ENCODE results near the gene FKRP. TPM values are rescaled to one million over a fixed set of nuclear protein-coding genes. Genes with fewer than 3 reads are reported as not detected.

Gene FKRP
- total RNA-seq, 1 experiment from 2014 or later, result 23.9 TPM

GRCh38 chr19:46718157-46718933, 27.5 kb upstream of the FKRP start:
- BruUV-seq (replicated peaks), result no TSS peak
- no peaks in the 10 kb centered on the region for H3K27me3 Mint-ChIP-seq (ENCODE audit: insufficient read depth, unreplicated experiment)

GRCh38 chr19:46718934-46719622, 26.8 kb upstream of the FKRP start:
- BruUV-seq (replicated peaks), result no TSS peak

More at GRCh38 chr19:46718157-46718933, 27.5 kb upstream of the FKRP start:
- intact Hi-C loops (cut with micrococcal nuclease), result no loop called here
- ChIA-PET CTCF (interaction anchor here (1.0 to 1.1 kb wide), 3 partner anchors 9 to 105 kb away, joined by 3 to 8 read pairs (median 5); no protein-coding TSS in a partner anchor), POLR2A (no interaction called here)
- DNase-seq (ENCODE audit: unreplicated experiment), result peak; percentile 57
- H3K9me3 Mint-ChIP-seq (ENCODE audit: unreplicated experiment), result no peaks in the 10 kb centered on the region
- TF ChIP-seq CTCF (IDR thresholded peaks at IDR 0.05; ENCODE audit: unreplicated experiment), result no peak
- no peaks in the 10 kb centered on the region for H3K4me1 Mint-ChIP-seq (ENCODE audit: insufficient read depth, unreplicated experiment)
- H3K36me3 Mint-ChIP-seq (ENCODE audit: insufficient read depth, unreplicated experiment), result peaks cover 32% of the 10 kb centered on the region
- no peak overlapping the region for H3K27ac Mint-ChIP-seq (ENCODE audit: low read depth, unreplicated experiment)
- peak overlapping the region; percentile 97 for H3K4me3 Mint-ChIP-seq (ENCODE audit: unreplicated experiment)

GRCh38 chr19:46719629-46720502, 26.0 kb upstream of the FKRP start:
- POLR2A ChIA-PET, result no interaction called here
- H3K4me1 Mint-ChIP-seq (ENCODE audit: insufficient read depth, unreplicated experiment), result no peaks in the 10 kb centered on the region
- peaks cover 40% of the 10 kb centered on the region for H3K36me3 Mint-ChIP-seq (ENCODE audit: insufficient read depth, unreplicated experiment)

More at GRCh38 chr19:46718934-46719622, 26.8 kb upstream of the FKRP start:
- ChIA-PET POLR2A (no interaction called here), CTCF (interaction anchor here (1.0 to 1.9 kb wide), 3 partner anchors 8 to 10 kb away, joined by 5 to 8 read pairs (median 5); no protein-coding TSS in a partner anchor)
- Mint-ChIP-seq H3K36me3 (ENCODE audit: insufficient read depth, unreplicated experiment) (peaks cover 33% of the 10 kb centered on the region), H3K9me3 (ENCODE audit: unreplicated experiment) (no peaks in the 10 kb centered on the region), H3K4me1 (ENCODE audit: insufficient read depth, unreplicated experiment) (no peaks in the 10 kb centered on the region), H3K4me3 (ENCODE audit: unreplicated experiment) (no peak overlapping the region), H3K27ac (ENCODE audit: low read depth, unreplicated experiment) (no peak overlapping the region), H3K27me3 (ENCODE audit: insufficient read depth, unreplicated experiment) (no peaks in the 10 kb centered on the region)
- TF ChIP-seq CTCF (IDR thresholded peaks at IDR 0.05; ENCODE audit: unreplicated experiment), result no peak
- no peak for DNase-seq (ENCODE audit: unreplicated experiment)
- intact Hi-C loops (cut with micrococcal nuclease), result no loop called here

More at GRCh38 chr19:46719629-46720502, 26.0 kb upstream of the FKRP start:
- intact Hi-C loops (cut with micrococcal nuclease), result no loop called here
- CTCF ChIA-PET, result interaction anchor here (1.9 kb wide), 1 partner anchor 9 kb away, joined by 5 read pairs; no protein-coding TSS in a partner anchor
- DNase-seq (ENCODE audit: unreplicated experiment), result no peak
- H3K27me3 Mint-ChIP-seq (ENCODE audit: insufficient read depth, unreplicated experiment), result no peaks in the 10 kb centered on the region
- TSS peak; percentile 46 for BruUV-seq (replicated peaks)
- no peak overlapping the region for H3K4me3 Mint-ChIP-seq (ENCODE audit: unreplicated experiment)
- H3K9me3 Mint-ChIP-seq (ENCODE audit: unreplicated experiment), result no peaks in the 10 kb centered on the region
- no peak for TF ChIP-seq CTCF (IDR thresholded peaks at IDR 0.05; ENCODE audit: unreplicated experiment)
- no peak overlapping the region for H3K27ac Mint-ChIP-seq (ENCODE audit: low read depth, unreplicated experiment)
